NK-92 (cell line): ENCODE measurements around the gene CABP7.
"Not testable (repeated sequence)": the region's sequence is repeated elsewhere in the genome, so short reads cannot be mapped to it uniquely, and the experiment has no call there.

Source experiments
- DNase-seq: peaks from one replicate; lab custom pipeline; 2025; ENCODE audit not compliant: unreplicated experiment; lab: John Stamatoyannopoulos, UW

Gene CABP7

DNA sequence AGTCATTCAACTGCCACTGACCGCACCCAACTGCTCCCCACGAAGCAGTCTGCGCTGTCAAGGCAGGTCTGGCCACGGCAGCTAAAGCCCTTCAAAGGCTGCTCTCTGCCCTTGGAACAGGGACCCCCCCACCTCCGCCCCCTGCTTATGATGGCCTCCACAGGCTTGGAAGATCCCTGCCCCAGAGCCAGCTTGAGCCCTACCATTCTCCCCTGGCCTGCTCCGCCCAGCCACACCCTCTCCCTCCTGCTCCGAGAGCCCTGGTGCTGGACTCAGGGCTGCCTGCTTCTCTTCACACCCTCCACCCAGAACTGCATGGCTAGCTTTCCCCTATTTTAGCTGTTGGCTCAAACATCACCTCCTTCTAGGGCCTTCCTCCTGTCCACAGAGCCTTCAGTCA is 28.0 kb downstream of the CABP7 start:
- DNase-seq, result no peak

- DNase-seq, result no peak
Observed at GRCh38 chr22:29748248-29748893, 28.6 kb downstream of the CABP7 start.

DNA sequence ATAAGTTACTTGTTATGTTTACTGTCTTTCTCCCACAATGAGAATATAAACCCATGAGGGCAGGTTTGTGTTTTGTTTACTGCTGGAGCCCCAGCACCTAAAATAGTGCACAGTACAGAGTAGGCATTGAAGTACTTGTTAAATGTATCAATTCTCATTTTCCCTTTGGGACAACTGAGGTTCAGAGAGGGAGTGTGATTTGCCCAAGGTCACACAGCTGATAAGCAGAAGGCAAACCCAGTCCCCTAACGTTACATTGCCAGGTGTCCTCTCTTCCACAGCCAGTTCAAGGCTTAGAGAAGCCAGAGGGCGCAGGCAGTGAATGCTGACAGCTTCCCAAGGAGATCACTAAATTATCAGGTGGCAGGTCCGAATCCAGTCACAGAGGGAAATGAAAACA is 30.2 kb downstream of the CABP7 start:
- DNase-seq, result no peak

DNA sequence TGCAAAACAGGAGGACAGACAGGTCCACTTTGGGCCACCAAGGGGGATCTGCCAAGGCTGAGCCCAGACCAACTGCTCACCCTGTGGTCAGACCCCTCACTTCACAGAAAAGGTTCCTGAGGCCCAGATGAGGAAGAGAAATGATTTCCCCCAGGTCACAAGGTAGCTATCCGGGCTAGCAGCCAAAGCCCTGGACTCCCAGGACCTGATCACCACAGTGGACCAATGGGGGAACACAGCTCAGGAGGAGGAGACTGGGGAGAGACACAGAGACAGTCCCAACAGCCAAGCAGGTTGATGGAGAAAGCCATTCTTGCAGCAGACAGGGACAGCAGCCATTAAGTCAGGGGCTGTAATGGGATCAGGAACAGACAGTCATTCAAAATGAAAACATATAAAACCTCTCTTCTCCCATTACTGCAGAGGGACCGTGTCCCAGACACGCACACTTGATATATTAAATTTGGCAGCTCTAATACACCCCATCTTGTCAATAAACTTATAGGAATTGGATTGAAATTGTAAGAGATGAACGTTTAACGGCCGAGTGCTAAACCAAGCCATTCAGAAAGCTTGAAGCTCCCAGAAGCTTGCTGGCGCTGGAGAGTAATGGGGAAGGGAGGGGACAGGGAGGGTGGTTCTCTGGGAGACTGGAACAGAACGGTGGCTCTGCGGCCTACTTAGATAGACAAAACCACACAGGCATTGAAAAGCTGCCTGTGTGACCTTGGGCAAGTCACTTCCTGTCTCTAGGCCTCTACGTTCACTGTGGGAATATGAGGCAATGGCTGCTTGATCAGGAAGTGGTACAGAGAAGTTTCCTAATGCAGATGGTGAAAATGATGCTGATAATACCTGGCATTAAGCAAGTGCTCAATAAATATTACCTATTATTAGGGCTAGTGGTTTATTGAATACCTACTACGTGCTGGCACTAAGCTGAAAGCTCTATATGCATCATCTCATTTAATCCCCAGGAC is 31.0 kb downstream of the CABP7 start:
- no peak for DNase-seq

GRCh38 chr22:29751669-29752068 is 31.9 kb downstream of the CABP7 start:
- no peak for DNase-seq

DNA sequence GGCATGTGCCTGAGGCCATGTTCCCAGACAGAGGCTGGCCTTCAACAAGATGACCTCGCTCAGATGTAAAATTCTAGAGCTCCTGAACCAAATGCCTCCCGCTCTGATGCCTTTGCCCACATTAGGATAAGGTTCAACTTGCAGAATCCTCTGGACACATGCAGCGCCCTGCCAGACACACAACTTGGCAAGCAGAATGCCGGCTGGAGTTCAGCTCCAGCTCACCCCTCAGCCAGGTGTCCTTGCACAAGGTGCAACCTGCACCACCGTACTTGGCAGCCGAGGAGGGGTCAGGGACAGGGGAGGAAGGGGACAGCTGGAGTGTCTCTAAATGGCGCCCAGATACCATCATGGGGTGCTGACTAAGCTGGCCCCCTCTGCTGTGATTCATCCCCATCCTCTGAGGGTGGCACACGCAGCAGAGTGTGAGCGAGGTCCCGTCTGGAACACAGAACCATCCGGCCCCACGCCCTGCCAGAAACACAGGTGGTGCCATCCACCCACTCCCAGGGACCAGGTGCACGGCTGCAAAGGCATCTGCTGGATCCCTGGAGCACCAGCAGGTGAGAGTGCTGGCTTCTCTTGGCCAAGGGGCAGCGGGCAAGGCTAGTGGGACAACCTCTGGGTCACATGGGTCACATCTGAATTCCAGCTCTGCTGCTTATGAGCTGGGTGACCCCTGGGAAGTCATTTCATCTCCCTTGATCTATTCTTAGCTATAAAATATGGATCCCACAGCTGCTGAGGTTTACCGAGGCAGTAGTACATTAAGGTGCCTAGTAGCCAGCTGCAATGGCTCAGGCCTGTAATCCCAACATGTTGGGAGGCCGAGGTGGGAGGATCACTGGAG is 34.2 kb downstream of the CABP7 start:
- no peak for DNase-seq

DNA sequence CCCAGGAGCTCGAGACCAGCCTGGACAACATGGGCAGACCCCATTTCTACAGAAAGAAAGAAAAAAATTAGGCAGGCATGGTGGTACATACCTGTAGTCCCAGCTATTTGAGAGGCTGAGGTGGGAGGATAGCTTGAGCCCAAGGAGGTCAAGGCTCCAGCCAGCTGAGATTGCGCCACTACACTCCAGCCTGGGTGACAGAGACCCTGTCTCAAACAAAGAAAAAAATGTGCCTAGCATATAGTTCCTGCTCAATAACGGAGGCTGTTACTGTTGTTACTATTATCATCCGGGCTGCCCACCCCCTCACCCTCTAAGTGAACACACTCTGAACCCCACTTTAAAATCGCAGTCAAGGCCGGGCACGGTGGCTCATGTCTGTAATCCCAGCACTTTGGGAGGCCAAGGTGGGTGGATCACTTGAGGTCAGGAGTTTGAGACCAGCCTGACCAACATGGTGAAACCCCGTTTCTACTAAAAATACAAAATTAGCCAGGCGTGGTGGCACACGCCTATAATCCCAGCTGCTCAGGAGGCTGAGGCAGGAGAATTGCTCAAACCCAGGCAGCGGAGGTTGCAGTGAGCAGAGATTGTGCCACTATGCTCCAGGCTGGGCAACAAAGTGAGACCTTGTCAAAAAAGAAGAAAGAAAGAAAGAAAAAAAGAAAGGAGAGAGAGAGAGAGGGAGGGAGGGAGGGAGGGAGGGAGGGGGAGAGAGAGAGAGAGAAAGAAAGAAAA is 35.0 kb downstream of the CABP7 start:
- DNase-seq, result not testable (repeated sequence)

DNA sequence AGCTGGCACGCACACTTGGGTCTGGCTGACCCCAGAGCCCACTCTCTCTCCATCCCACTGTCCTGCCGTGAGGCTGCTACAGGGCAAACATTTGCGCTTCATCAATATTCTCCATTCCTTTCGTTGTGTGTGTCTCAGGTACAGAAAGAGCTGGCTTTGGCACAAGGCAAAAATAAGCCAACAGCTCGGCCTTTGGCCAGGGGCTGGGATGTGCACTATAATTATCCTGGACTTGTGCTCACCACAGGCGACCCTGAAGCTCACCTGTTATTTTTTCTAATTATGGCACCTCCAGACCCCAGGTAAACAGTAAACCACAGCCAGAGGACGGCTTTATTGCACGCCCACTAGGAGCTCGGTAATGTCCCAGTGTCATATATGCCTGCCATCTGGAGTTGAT is 36.1 kb downstream of the CABP7 start:
- DNase-seq, result no peak

DNA sequence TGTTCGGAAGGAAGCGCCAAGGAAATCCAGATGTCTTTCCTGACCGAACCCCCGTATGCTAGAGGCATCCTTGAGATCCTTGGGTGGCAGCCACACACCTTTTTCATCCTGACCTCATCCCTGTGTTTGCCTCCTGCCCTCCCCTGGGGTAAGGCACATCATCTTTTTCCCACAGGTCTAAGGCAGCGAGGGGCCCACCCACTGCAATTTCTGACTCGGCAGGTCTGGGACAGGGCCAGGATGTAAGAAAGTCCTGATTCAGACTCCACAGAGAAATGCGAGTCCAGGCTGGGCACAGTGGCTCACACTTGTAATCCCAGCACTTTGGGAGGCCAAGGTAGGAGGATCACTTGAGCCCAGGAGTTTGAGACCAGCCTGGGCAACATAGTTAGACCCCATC is 36.5 kb downstream of the CABP7 start:
- no peak for DNase-seq

- DNase-seq, result no peak
Observed at GRCh38 chr22:29757096-29757495, 37.3 kb downstream of the CABP7 start.

DNA sequence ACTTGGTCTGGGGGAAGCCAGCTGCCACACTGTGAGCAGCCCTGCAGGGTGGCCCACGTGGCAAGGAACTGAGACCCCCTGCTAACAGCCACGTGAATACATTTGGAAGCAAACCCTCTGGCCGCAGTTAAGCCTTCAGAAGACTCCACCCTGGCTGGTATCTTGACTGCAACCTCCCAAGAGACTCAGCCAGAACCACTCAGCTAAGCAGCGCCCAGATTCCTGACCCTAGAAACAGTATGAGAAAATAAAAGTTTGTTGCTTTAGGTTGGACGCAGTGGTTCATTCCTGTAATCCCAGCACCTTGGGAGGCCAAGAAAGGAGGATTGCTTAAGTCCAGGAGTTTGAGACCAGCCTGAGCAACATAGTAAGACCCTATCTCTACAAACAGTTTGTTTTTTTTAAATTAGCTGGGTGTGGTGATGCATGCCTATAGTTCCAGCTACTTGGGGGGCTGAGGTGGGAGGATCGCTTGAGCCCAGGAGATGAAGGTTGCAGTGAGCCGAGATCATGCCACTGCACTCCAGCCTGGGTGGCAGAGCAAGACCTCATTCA is 38.3 kb downstream of the CABP7 start:
- DNase-seq, result no peak

- DNase-seq, result no peak
Observed at GRCh38 chr22:29758959-29759358, 39.2 kb downstream of the CABP7 start.

DNA sequence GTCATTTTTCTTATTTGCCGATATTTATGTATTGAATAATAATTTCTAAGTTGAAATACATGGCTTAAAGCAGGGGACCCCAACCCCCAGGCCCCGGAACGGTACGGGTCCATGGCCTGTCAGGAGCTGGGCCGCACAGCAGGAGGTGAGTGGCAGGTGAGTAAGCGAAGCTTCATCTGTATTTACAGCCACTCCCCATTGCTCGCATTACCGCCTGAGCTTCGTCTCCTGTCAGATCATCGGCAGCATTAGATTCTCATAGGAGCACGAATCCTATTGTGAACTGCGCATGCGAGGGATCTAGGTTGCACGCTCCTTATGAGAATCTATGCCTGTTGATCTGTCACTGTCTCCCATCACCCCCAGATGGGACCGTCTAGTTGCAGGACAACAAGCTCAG is 42.5 kb downstream of the CABP7 start:
- DNase-seq, result no peak

- DNase-seq, result no peak
Observed at GRCh38 chr22:29765905-29766631, 46.3 kb downstream of the CABP7 start.

GRCh38 chr22:29766632-29767170 is 46.9 kb downstream of the CABP7 start, which contains the start of gene ZMAT5:
ZMAT5 (minus strand) TSS chr22:29767007; CDS start chr22:29748544, 18,463 bp downstream.
- DNase-seq, result peak; percentile 35

DNA sequence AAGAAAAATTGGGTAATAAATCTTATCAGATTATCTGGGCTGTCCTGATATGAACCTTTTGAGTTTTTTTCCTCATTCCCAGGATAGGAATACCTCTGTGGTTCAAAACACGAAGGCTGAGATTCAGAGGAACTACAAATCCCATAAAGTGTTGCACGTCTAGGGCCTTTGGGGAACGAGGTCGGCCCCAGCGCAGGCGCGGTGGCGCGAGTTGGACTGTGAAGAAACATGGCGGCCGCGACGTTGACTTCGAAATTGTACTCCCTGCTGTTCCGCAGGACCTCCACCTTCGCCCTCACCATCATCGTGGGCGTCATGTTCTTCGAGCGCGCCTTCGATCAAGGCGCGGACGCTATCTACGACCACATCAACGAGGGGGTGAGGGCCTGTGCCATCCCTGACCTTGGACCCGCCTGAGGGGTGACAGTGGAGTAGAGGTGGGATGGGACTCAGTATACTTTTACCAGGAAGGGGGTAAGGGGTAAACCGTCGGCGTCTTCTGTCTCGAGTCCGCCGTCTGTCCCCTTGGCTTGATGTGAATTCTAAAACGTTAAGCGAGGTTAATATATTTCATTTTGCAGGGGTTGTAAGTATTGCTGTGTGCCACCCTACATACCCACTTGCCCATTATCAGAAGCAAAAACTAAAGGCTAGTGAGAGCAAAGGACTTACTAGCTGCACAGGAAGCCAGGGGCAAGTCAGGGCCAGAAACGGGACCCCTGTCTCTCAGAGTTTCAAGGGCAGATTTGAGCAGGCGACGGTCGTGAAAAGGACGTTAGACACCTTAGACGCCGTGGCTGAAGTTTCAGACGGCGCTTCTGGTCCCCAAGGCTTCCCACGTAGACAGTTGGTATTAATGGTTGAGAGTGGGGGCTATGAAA is 47.6 kb downstream of the CABP7 start, which contains the start of gene UQCR10:
Gene UQCR10, plus strand, starts transcription at position 199 of the 881 bp plus-strand sequence. Its CDS starts 30 bp downstream, at position 229.
- DNase-seq, result peak; percentile 48

- no peak for DNase-seq
Observed at GRCh38 chr22:29768052-29768693, 48.4 kb downstream of the CABP7 start.
